Skeletal muscle tissue (tissue), 4 donors: ENCODE measurements around the gene ADCY7. TPM values are rescaled to one million over a fixed set of nuclear protein-coding genes. Genes with fewer than 3 reads are reported as not detected.

Source experiments
- H3K27ac ChIP-seq: one replicate; pipeline ENCODE4 v1.7.0; 2013; ENCODE audit warnings: mild to moderate bottlenecking, low read depth, low read length, inconsistent platforms
- H3K27me3 ChIP-seq, 3 donors: one replicate each; pipeline ENCODE4 v1.7.0; 2013; ENCODE audit warnings: low read length in 3 of 3; ENCODE audit not compliant: control insufficient read depth in 3 of 3, insufficient read depth in 3 of 3
- H3K36me3 ChIP-seq, 3 donors: one replicate each; pipeline ENCODE4 v1.7.0; 2013; ENCODE audit warnings: low read length in 3 of 3; ENCODE audit not compliant: control insufficient read depth in 3 of 3, insufficient read depth in 3 of 3
- H3K4me1 ChIP-seq, 3 donors: one replicate each; pipeline ENCODE4 v1.7.0; 2013; ENCODE audit warnings: low read length in 3 of 3, mild to moderate bottlenecking in 3 of 3; ENCODE audit not compliant: control insufficient read depth in 3 of 3, insufficient read depth in 3 of 3
- H3K4me3 ChIP-seq, 3 donors: one replicate each; pipeline ENCODE4 v1.7.0; 2013; ENCODE audit warnings: low read length in 3 of 3
- H3K9ac ChIP-seq, 3 donors: one replicate each; pipeline ENCODE4 v1.7.0; 2013; ENCODE audit warnings: low read length in 3 of 3, mild to moderate bottlenecking in 3 of 3, moderate library complexity in 2 of 3, low read depth in 1 of 3
- H3K9me3 ChIP-seq, 3 donors: one replicate each; pipeline ENCODE4 v1.7.0; 2013; ENCODE audit warnings: low read length in 3 of 3; ENCODE audit not compliant: control insufficient read depth in 3 of 3
- total RNA-seq: library from RNA; depleted of rRNA; stranded (reverse); fragments of >200 nt; gene quantifications from one replicate; pipeline ENCODE4 v1.2.3, GENCODE V29; 2014
- donor health status: Osteomylitis.

ADCY7 gene
- total RNA-seq, 1 donor from 2014 or later: 9.4 TPM

- Histone ChIP-seq H3K27me3 (peaks cover 2 to 17% (median 4%) of the 10 kb centered on the region in 3 donors), H3K9ac (peak overlapping the region in 1 of 3 donors; percentile 40), H3K36me3 (no peaks in the 10 kb centered on the region), H3K9me3 (no peaks in the 10 kb centered on the region), H3K4me3 (no peak overlapping the region), H3K4me1 (peaks cover 2 to 23% (median 15%) of the 10 kb centered on the region in 3 donors), H3K27ac (peak overlapping the region; percentile 30)
Measured at GRCh38 chr16:50265716-50266336, 525 bp upstream of the ADCY7 start.

DNA sequence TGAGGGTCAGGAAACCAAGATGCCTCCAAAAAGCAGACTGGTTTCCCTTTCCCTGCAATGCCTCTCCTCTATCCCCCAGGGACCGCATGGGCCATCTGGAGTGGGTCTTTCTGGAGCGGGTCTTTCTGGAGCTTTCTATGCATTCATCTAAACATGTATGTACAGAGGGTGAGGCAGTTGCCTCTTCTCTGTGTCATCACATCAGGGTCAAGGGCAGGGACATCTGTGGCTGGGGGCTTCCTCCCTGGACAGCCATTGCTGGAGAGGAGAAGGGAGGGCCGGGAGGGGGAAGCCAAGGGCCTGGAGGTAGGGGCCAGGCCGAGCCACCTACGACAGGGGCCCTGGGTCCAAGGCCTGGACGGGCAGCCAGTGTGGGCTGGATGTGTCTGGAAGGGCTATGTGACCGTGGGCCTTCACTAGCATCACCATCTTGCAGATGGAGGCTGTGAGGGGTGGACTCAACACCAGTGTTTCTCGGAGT, 840 bp downstream of the ADCY7 start:
- peaks cover 0 to 11% (median 4%) of the 10 kb centered on the region in 3 donors for H3K27me3 ChIP-seq
- peak overlapping the region; percentile 7 for H3K27ac ChIP-seq
- peaks cover 2 to 14% (median 7%) of the 10 kb centered on the region in 3 donors for H3K4me1 ChIP-seq
- peak overlapping the region in 1 of 3 donors; percentile 59 for H3K4me3 ChIP-seq
- H3K9ac ChIP-seq: no peak overlapping the region
- H3K9me3 ChIP-seq: no peaks in the 10 kb centered on the region
- H3K36me3 ChIP-seq: no peaks in the 10 kb centered on the region

GRCh38 chr16:50267651-50268050, 1.3 kb downstream of the ADCY7 start:
- H3K4me1 ChIP-seq: peaks cover 2 to 14% (median 11%) of the 10 kb centered on the region in 3 donors
- no peak overlapping the region for H3K4me3 ChIP-seq
- H3K27ac ChIP-seq: peak overlapping the region; percentile 7

DNA sequence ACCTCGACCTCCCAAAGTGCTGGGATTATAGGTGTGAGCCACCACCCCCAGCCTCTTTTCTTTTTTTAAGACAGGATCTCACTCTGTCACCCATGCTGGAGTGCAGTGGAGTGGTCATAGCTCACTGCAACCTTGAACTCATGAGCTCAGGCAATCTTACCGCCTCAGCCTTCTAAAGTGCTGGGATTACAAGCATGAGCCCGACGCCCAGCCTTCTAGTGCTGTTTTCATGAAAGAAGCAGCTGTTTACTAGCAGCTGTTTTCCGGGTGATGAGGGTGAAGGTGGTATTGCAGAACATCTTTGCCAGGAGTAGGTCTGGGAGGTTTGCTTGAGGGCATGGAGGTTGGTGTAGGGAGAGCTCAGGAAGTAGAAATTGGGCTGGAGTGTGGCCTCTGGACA, 2.0 kb downstream of the ADCY7 start:
- peaks cover 0 to 5% (median 0%) of the 10 kb centered on the region in 3 donors for H3K27me3 ChIP-seq
- H3K27ac ChIP-seq: no peak overlapping the region
- no peak overlapping the region for H3K4me3 ChIP-seq
- no peaks in the 10 kb centered on the region for H3K36me3 ChIP-seq
- H3K9me3 ChIP-seq: no peaks in the 10 kb centered on the region
- H3K4me1 ChIP-seq: peaks cover 3 to 15% (median 14%) of the 10 kb centered on the region in 3 donors
- H3K9ac ChIP-seq: no peak overlapping the region

More at GRCh38 chr16:50267651-50268050, 1.3 kb downstream of the ADCY7 start:
- H3K36me3 ChIP-seq: no peaks in the 10 kb centered on the region
- H3K27me3 ChIP-seq: peaks cover 0 to 11% (median 4%) of the 10 kb centered on the region in 3 donors
- H3K9me3 ChIP-seq: no peaks in the 10 kb centered on the region
- H3K9ac ChIP-seq: no peak overlapping the region

GRCh38 chr16:50269061-50269705, 2.8 kb downstream of the ADCY7 start:
- no peak overlapping the region for H3K9ac ChIP-seq
- no peak overlapping the region for H3K27ac ChIP-seq
- peaks cover 0 to 4% (median 0%) of the 10 kb centered on the region in 3 donors for H3K27me3 ChIP-seq
- H3K4me3 ChIP-seq: no peak overlapping the region
- H3K4me1 ChIP-seq: peaks cover 4 to 21% (median 18%) of the 10 kb centered on the region in 3 donors
- H3K36me3 ChIP-seq: no peaks in the 10 kb centered on the region
- no peaks in the 10 kb centered on the region for H3K9me3 ChIP-seq

DNA sequence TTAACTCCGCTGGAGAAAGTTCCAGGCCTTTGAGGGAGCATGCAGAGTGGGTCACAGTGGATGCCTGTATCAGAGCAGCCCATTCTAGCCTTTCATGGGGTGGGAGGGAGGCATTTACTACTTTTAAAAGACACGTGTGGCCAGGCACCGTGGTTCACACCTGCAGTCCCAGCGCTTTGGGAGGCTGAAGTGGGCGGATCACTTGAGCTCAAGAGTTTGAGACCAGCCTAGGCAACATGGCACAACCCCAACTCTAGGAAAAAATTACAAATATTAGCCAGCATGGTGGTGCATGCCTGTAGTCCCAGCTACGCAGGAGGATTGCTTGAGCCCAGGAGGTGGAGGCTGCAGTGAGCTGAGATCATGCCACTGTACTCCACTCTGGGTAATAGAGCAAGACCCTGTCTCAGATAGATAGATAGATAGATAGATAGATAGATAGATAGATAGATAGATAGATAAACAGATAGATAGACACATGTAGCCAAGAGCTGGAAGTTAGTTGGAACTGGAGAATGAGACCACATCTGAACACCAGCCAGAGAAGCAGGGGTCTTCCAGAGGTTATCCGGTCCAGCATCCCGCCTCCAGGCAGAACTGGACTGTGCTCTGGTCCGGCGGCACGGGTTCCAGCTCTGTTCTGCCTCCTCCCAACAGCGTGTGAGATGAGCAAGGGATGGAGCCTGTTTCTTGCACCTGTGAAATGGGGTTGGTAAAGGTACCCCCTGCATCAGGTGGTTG, 3.6 kb downstream of the ADCY7 start:
- peaks cover 4 to 25% (median 18%) of the 10 kb centered on the region in 3 donors for H3K4me1 ChIP-seq

DNA sequence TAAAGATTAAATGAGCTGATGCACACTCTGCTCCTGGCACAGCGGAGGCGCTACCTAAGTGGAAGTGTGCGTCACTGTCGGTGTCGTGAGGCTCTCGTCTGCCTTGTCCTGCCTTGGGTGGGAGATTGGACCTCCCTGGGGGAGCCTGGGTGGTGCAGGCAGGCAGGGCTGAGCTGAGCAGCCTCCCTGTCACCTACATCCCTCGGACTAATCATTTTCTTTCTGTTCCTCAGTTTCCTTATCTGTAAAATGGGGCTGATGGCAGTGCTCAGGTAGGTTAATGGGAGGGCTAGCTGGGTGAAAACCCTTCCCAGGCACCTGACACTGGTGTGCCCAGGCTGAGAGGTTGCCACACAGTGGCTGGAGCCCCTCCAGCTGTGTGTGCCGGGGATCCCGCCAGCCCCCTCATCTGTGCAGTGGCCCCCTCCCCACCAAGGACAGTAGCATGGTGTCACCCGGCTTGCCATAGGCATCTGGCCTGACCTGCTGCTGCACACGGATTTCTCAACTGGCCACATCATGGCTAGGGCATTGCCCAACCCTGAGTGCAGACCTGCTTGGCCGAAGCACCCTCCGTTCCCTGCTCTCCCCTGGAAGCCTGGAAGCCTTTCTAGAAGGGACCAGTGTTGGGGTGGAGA, 4.3 kb downstream of the ADCY7 start:
- Histone ChIP-seq H3K9ac (no peak overlapping the region), H3K27me3 (peaks cover 0 to 4% (median 0%) of the 10 kb centered on the region in 3 donors), H3K9me3 (no peaks in the 10 kb centered on the region), H3K4me3 (no peak overlapping the region), H3K36me3 (no peaks in the 10 kb centered on the region), H3K27ac (no peak overlapping the region), H3K4me1 (peaks cover 4 to 26% (median 15%) of the 10 kb centered on the region in 3 donors)

More for the DNA sequence above, 3.6 kb downstream of the ADCY7 start:
- no peak overlapping the region for H3K4me3 ChIP-seq
- no peaks in the 10 kb centered on the region for H3K9me3 ChIP-seq
- H3K27me3 ChIP-seq: peaks cover 0 to 4% (median 0%) of the 10 kb centered on the region in 3 donors
- H3K9ac ChIP-seq: no peak overlapping the region
- no peak overlapping the region for H3K27ac ChIP-seq
- H3K36me3 ChIP-seq: no peaks in the 10 kb centered on the region

DNA sequence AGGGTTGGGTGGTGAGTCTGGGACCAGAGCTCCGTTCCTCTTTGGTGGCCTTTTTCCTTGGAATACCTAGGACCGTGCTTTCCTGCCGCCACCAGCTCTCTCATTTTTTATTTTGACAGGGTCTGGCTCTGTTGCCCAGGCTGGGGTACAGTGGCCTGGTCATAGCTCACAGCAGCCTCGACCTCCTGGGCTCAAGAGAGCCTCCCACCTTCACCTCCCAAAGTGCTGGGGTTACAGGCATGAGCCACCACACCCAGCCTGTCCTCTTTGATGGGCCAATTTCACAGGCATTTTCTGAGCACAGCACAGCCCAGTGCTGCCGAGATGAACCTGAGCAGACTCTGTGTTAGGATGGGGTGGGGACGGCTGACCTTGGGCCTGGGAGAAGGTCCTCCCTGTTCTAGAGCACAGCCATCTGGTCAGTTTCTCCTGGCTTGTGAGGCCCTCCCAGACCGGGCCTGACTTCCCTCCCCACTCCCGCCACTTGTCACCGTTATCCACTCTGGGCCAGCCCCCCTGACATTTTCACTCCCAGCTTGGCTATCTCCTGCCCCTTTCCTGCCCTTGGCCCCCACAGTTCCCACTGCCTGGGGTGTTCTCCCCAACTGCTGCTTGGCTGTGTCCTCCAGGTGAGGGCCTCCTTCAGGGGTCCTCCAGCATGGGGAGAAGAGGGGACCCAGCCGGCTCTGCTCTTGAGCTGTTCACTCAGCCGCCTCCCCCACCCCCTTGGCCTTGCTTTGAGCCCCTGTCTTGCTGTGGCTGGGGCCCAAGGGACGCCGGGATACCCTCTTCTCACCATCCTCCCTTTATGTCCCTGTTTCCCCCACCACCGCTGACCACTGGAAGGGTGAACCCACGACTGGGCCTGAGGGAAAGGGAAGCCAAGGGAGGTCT, 5.0 kb downstream of the ADCY7 start:
- Histone ChIP-seq H3K36me3 (no peaks in the 10 kb centered on the region), H3K9ac (no peak overlapping the region), H3K9me3 (no peaks in the 10 kb centered on the region), H3K4me3 (no peak overlapping the region), H3K4me1 (peaks cover 4 to 26% (median 8%) of the 10 kb centered on the region in 3 donors), H3K27me3 (peaks cover 0 to 4% (median 0%) of the 10 kb centered on the region in 3 donors), H3K27ac (no peak overlapping the region)

DNA sequence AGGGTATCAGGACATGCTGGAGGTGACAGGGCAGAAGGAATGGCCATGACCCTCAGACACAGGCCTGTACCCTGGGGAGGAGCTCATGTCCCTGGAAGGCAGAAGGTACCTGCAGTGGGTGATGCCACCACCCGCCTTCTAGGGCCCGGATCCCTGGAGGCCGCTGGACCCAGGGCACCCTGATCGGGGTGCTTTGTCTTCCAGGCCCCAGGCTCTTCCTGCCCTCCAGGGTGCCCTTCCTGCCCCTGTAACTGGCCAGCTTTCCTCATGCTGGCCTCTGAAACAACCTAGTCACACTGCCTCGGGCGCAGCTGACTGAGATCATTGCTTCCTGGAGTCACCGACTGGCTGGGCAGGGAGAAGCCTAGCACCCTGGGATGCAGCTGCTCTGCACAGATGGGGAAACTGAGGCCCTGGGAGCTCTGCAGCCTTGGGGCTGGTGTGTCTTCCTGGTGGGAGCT, 5.8 kb downstream of the ADCY7 start:
- H3K9me3 ChIP-seq: no peaks in the 10 kb centered on the region
- no peaks in the 10 kb centered on the region for H3K27me3 ChIP-seq
- peaks cover 2 to 26% (median 4%) of the 10 kb centered on the region in 3 donors for H3K4me1 ChIP-seq
- no peak overlapping the region for H3K4me3 ChIP-seq
- no peaks in the 10 kb centered on the region for H3K36me3 ChIP-seq
- H3K27ac ChIP-seq: no peak overlapping the region
- no peak overlapping the region for H3K9ac ChIP-seq
